ENCODE results near the gene CUL9. TPM values are rescaled to one million over a fixed set of nuclear protein-coding genes. Genes with fewer than 3 reads are reported as not detected.

Gene CUL9
- total RNA-seq, 4 donors from 2014 or later = 31.0 to 52.6 (median 38.8) TPM

- Histone ChIP-seq H3K36me3 (no peaks in the 10 kb centered on the region), H3K27me3 (no peaks in the 10 kb centered on the region), H3K27ac (no peak overlapping the region), H3K9me3 (no peaks in the 10 kb centered on the region), H3K4me1 (no peaks in the 10 kb centered on the region), H3K4me3 (no peak overlapping the region)
- intact Hi-C loops (cut with DNase I; ENCODE audit: low total_unique reads) = no loop called here
- no peak for TF ChIP-seq CTCF (IDR thresholded peaks at IDR 0.05)
- TF ChIP-seq POLR2A (IDR thresholded peaks at IDR 0.05) = no peak
- DNase-seq = no peak
Observed at GRCh38 chr6:43211955-43212354, 30.0 kb downstream of the CUL9 start.

GRCh38 chr6:43213431-43213830, 31.4 kb downstream of the CUL9 start:
- Histone ChIP-seq H3K36me3 (no peaks in the 10 kb centered on the region), H3K27ac (no peak overlapping the region), H3K4me1 (no peaks in the 10 kb centered on the region), H3K9me3 (no peaks in the 10 kb centered on the region), H3K27me3 (no peaks in the 10 kb centered on the region), H3K4me3 (no peak overlapping the region)
- no peak for DNase-seq
- no peak for TF ChIP-seq CTCF (IDR thresholded peaks at IDR 0.05)
- TF ChIP-seq POLR2A (IDR thresholded peaks at IDR 0.05) = no peak
- intact Hi-C loops (cut with DNase I; ENCODE audit: low total_unique reads) = no loop called here

- no peaks in the 10 kb centered on the region for H3K36me3 ChIP-seq
- DNase-seq = no peak
Observed at GRCh38 chr6:43215066-43215465, 33.1 kb downstream of the CUL9 start.

GRCh38 chr6:43216200-43216599, 34.2 kb downstream of the CUL9 start:
- H3K27me3 ChIP-seq = no peaks in the 10 kb centered on the region
- H3K4me3 ChIP-seq = no peak overlapping the region
- TF ChIP-seq POLR2A (IDR thresholded peaks at IDR 0.05) (no peak), CTCF (IDR thresholded peaks at IDR 0.05) (no peak)
- H3K36me3 ChIP-seq = no peaks in the 10 kb centered on the region
- H3K27ac ChIP-seq = no peak overlapping the region
- no peaks in the 10 kb centered on the region for H3K9me3 ChIP-seq
- no peaks in the 10 kb centered on the region for H3K4me1 ChIP-seq
- intact Hi-C loops (cut with DNase I; ENCODE audit: low total_unique reads) = no loop called here
- DNase-seq = no peak

More at GRCh38 chr6:43215066-43215465, 33.1 kb downstream of the CUL9 start:
- Histone ChIP-seq H3K4me3 (no peak overlapping the region), H3K9me3 (no peaks in the 10 kb centered on the region), H3K4me1 (no peaks in the 10 kb centered on the region), H3K27me3 (no peaks in the 10 kb centered on the region), H3K27ac (no peak overlapping the region)
- TF ChIP-seq POLR2A (IDR thresholded peaks at IDR 0.05) (no peak), CTCF (IDR thresholded peaks at IDR 0.05) (no peak)
- intact Hi-C loops (cut with DNase I; ENCODE audit: low total_unique reads) = no loop called here

GRCh38 chr6:43217351-43217750, 35.4 kb downstream of the CUL9 start:
- intact Hi-C loops (cut with DNase I; ENCODE audit: low total_unique reads) = no loop called here
- Histone ChIP-seq H3K4me3 (no peak overlapping the region), H3K27me3 (no peaks in the 10 kb centered on the region), H3K27ac (no peak overlapping the region), H3K9me3 (no peaks in the 10 kb centered on the region), H3K36me3 (no peaks in the 10 kb centered on the region), H3K4me1 (no peaks in the 10 kb centered on the region)
- DNase-seq = no peak
- no peak for TF ChIP-seq POLR2A (IDR thresholded peaks at IDR 0.05)
- no peak for TF ChIP-seq CTCF (IDR thresholded peaks at IDR 0.05)
